Lower lobe of right lung (tissue), 2 donors: Measurements from ENCODE around the gene LSP1. TPM values are rescaled to one million over a fixed set of nuclear protein-coding genes. Genes with fewer than 3 reads are reported as not detected.
A peak's percentile ranks its signal among the peaks of the same experiment; 100 is the strongest.

Experiments used
- ATAC-seq, 2 donors: fragments of 200-7000 bp; cut with Tn5 transposase; one replicate each; pipeline ENCODE4 v1.9.1; 2020 to 2022; ENCODE audit warnings: mild to moderate bottlenecking in 2 of 2, moderate library complexity in 2 of 2
- DNase-seq: peaks from one replicate; pipeline ENCODE4 v3.0.0-alpha.2; 2020
- H3K27ac ChIP-seq: fragments of 200-600 bp; one replicate; pipeline ENCODE4 v1.8.0; 2022
- H3K27me3 ChIP-seq: fragments of 200-600 bp; one replicate; pipeline ENCODE4 v1.8.0; 2022; ENCODE audit warnings: low read depth
- H3K36me3 ChIP-seq: fragments of 200-600 bp; one replicate; pipeline ENCODE4 v1.8.0; 2022; ENCODE audit warnings: mild to moderate bottlenecking
- H3K4me1 ChIP-seq: fragments of 200-600 bp; one replicate; pipeline ENCODE4 v1.8.0; 2022
- H3K4me3 ChIP-seq: fragments of 200-600 bp; one replicate; pipeline ENCODE4 v1.8.0; 2022; ENCODE audit warnings: mild to moderate bottlenecking
- H3K9me3 ChIP-seq: fragments of 200-600 bp; one replicate; pipeline ENCODE4 v1.8.0; 2022
- CTCF ChIP-seq: fragments of 200-600 bp; IDR thresholded peaks from one replicate; pipeline ENCODE4 v1.8.0; 2022; ENCODE audit warnings: antibody characterized with exemption, mild to moderate bottlenecking
- intact Hi-C: fragments of 100-400 bp; cut with DNase I; formaldehyde crosslinking; loops from one replicate; pipeline ENCODE4 v1.11.0; 2022
- total RNA-seq: library from RNA; stranded (reverse); fragmentation: NEBNext Ultra II Directional; extraction: Animal tissue kit (Norgen Biotek cat#: 25700); gene quantifications from one replicate; pipeline ENCODE4 v1.2.1, GENCODE V29; 2021
- donor health status: DM: no; HTN: yes; CAD: no; lungs with severe emphysema.

Gene LSP1
- total RNA-seq, 1 donor from 2014 or later, result 90.4 TPM

- DNase-seq, result peak; percentile 50
- Histone ChIP-seq H3K9me3 (no peaks in the 10 kb centered on the region), H3K4me3 (no peak overlapping the region), H3K4me1 (peaks cover 41% of the 10 kb centered on the region), H3K36me3 (no peaks in the 10 kb centered on the region), H3K27me3 (peaks cover 3% of the 10 kb centered on the region), H3K27ac (no peak overlapping the region)
- TF ChIP-seq CTCF, result no peak
- intact Hi-C loops, result no loop called here
- no peak for ATAC-seq
These were observed 16.6 kb upstream of the LSP1 start for GRCh38 chr11:1836011-1836945.

- peaks cover 32% of the 10 kb centered on the region for H3K4me1 ChIP-seq
- no peak overlapping the region for H3K27ac ChIP-seq
- intact Hi-C loops, result no loop called here
- no peaks in the 10 kb centered on the region for H3K9me3 ChIP-seq
- no peak overlapping the region for H3K4me3 ChIP-seq
- TF ChIP-seq CTCF, result peak; percentile 80
- H3K36me3 ChIP-seq, result no peaks in the 10 kb centered on the region
- H3K27me3 ChIP-seq, result no peaks in the 10 kb centered on the region
- ATAC-seq (peak; percentile 26 to 30), DNase-seq (peak; percentile 74)
These were observed 15.5 kb upstream of the LSP1 start for GRCh38 chr11:1837171-1838076.

- Histone ChIP-seq H3K27ac (peak overlapping the region; percentile 8), H3K27me3 (no peaks in the 10 kb centered on the region), H3K36me3 (no peaks in the 10 kb centered on the region), H3K4me3 (no peak overlapping the region), H3K4me1 (peaks cover 26% of the 10 kb centered on the region), H3K9me3 (no peaks in the 10 kb centered on the region)
- no peak for TF ChIP-seq CTCF
- DNase-seq (peak; percentile 48), ATAC-seq (no peak)
- intact Hi-C loops, result no loop called here
These were observed 14.8 kb upstream of the LSP1 start for GRCh38 chr11:1838077-1838425.

- H3K4me3 ChIP-seq, result no peak within 1 kb of the TSS
- no peak for TF ChIP-seq CTCF
- DNase-seq (peak; percentile 52), ATAC-seq (no peak)
- H3K9me3 ChIP-seq, result no peaks in the 10 kb centered on the region
- H3K36me3 ChIP-seq, result no peaks in the 10 kb centered on the region
- H3K27ac ChIP-seq, result peak within 1 kb of the TSS; percentile 87
- peaks cover 26% of the 10 kb centered on the region for H3K4me1 ChIP-seq
- no peaks in the 10 kb centered on the region for H3K27me3 ChIP-seq
- intact Hi-C loops, result no loop called here
These were observed 14.3 kb upstream of the LSP1 start, which contains the start of gene TNNI2 for GRCh38 chr11:1838426-1839144. Gene TNNI2, plus strand, starts transcription at chr11:1838981. Its CDS starts 716 bp downstream, at chr11:1839697.
